ENCODE data around the gene TSPAN4.

DNA sequence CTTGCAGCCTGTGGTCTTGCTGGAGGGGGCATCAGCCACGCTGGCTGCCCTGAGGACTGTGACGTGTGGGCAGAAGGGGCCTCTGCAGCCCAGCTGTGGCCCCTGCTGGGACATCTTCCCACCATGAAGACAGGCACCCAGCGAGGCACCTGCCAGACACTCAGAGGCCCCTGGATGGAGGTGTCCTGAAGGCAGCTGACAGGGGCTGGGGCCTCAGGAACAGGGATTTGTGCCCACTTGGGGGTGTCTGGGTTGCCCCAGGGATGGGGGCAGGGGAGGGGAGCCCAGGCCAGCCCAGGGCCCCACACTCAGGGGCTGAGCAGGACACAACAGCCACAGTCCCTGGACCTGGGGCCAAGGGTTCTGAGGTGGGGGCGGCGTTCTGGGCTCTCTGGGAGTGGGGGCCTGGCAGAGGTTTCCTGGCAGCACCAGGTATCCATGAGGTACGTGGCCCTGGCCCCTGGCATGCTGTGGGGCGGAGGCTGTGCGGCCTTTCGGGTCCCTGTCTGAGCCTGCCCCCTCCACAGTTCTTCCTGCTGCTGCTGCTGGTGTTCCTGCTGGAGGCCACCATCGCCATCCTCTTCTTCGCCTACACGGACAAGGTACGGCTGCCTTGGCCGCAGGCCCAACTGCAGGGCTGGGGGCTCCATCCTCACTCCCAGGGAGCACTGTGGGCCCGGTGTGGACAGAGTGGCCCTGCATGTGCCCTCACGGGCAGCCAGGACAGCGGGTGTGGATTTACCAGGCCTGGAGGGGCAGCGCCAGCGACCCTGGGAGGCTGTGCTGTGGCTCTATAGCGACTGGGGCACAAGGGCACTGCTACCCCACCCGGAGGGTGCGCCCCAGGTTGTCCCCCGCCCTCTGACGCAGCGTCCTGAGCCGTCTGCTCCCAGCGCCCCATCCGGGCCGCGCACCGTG, 21.5 kb downstream of the TSPAN4 start:
- TF ChIP-seq, protein P1, sequence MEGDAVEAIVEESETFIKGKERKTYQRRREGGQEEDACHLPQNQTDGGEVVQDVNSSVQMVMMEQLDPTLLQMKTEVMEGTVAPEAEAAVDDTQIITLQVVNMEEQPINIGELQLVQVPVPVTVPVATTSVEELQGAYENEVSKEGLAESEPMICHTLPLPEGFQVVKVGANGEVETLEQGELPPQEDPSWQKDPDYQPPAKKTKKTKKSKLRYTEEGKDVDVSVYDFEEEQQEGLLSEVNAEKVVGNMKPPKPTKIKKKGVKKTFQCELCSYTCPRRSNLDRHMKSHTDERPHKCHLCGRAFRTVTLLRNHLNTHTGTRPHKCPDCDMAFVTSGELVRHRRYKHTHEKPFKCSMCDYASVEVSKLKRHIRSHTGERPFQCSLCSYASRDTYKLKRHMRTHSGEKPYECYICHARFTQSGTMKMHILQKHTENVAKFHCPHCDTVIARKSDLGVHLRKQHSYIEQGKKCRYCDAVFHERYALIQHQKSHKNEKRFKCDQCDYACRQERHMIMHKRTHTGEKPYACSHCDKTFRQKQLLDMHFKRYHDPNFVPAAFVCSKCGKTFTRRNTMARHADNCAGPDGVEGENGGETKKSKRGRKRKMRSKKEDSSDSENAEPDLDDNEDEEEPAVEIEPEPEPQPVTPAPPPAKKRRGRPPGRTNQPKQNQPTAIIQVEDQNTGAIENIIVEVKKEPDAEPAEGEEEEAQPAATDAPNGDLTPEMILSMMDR (tag by site-specific recombination; IDR thresholded peaks at IDR 0.05) = no peak
- no peak for TF ChIP-seq ZNF560 (tag by site-specific recombination; IDR thresholded peaks at IDR 0.05; ENCODE audit: borderline replicate concordance)
- TF ChIP-seq ZNF701 (tag by site-specific recombination; IDR thresholded peaks at IDR 0.05) = no peak
- TF ChIP-seq SETDB1 (IDR thresholded peaks at IDR 0.05; ENCODE audit: insufficient read length, low read length) = no peak
- TF ChIP-seq, protein P2, sequence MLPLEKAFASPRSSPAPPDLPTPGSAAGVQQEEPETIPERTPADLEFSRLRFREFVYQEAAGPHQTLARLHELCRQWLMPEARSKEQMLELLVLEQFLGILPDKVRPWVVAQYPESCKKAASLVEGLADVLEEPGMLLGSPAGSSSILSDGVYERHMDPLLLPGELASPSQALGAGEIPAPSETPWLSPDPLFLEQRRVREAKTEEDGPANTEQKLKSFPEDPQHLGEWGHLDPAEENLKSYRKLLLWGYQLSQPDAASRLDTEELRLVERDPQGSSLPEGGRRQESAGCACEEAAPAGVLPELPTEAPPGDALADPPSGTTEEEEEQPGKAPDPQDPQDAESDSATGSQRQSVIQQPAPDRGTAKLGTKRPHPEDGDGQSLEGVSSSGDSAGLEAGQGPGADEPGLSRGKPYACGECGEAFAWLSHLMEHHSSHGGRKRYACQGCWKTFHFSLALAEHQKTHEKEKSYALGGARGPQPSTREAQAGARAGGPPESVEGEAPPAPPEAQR (tag by site-specific recombination; IDR thresholded peaks at IDR 0.05) = no peak
- TF ChIP-seq ZNF501 (tag by site-specific recombination; IDR thresholded peaks at IDR 0.05) = no peak
- no peak for TF ChIP-seq GLIS2 (tag by site-specific recombination; IDR thresholded peaks at IDR 0.05)

Measured in HEK293 (cell line).